Epithelial cell of proximal tubule (primary cell): ENCODE measurements around the gene ERMAP. TPM values are rescaled to one million over a fixed set of nuclear protein-coding genes. Genes with fewer than 3 reads are reported as not detected.
A peak's percentile ranks its signal among the peaks of the same experiment; 100 is the strongest.

ENCODE experiments used
- DNase-seq: peaks from one replicate; pipeline ENCODE4 v3.0.0-alpha.2; 2011; ENCODE audit warnings: low read depth
- H3K4me3 ChIP-seq: 2 replicates; pipeline ENCODE4 v1.5.1; 2011; ENCODE audit warnings: low read depth, mild to moderate bottlenecking, low read length
- CTCF ChIP-seq: conservative IDR thresholded peaks from 2 replicates; pipeline ENCODE4 v1.5.1; 2012; ENCODE audit warnings: low read depth, mild to moderate bottlenecking, low read length
- total RNA-seq: library from RNA; depleted of rRNA; stranded (reverse); fragments of >200 nt; gene quantifications from 2 replicates; pipeline ENCODE4 v1.2.3, GENCODE V29; 2015

The ERMAP gene
- total RNA-seq, 1 donor from 2014 or later, result 8.4 TPM

- H3K4me3 ChIP-seq, result peak overlapping the region; percentile 93
- no peak for TF ChIP-seq CTCF
- DNase-seq, result no peak
These were observed 31.0 kb downstream of the ERMAP start for GRCh38 chr1:42847721-42848460.

- no peak for TF ChIP-seq CTCF
- no peak for DNase-seq
- no peak overlapping the region for H3K4me3 ChIP-seq
These were observed 32.1 kb downstream of the ERMAP start for GRCh38 chr1:42848823-42849537.

- no peak for TF ChIP-seq CTCF
- H3K4me3 ChIP-seq, result no peak overlapping the region
- DNase-seq, result no peak
These were observed 33.0 kb downstream of the ERMAP start for GRCh38 chr1:42849944-42850343.

- no peak for DNase-seq
- no peak for TF ChIP-seq CTCF
- no peak overlapping the region for H3K4me3 ChIP-seq
These were observed 34.5 kb downstream of the ERMAP start for GRCh38 chr1:42851420-42851819.

- no peak overlapping the region for H3K4me3 ChIP-seq
- TF ChIP-seq CTCF, result no peak
- DNase-seq, result no peak
These were observed 35.2 kb downstream of the ERMAP start for GRCh38 chr1:42851960-42852607.

- TF ChIP-seq CTCF, result no peak
- no peak overlapping the region for H3K4me3 ChIP-seq
- no peak for DNase-seq
These were observed 35.7 kb downstream of the ERMAP start for GRCh38 chr1:42852608-42852980.
